Body of pancreas (tissue), 4 donors: ENCODE results near the gene STX3.

ENCODE experiments used
- CTCF ChIP-seq, 7 experiments: fragments of 450-650 bp in 4 of 7; fragments of 200-600 bp in 3 of 7; sonication (generic) in 3 of 7; IDR thresholded peaks; one replicate each; pipeline ENCODE4 v1.5.1; 2016 to 2019; ENCODE audit warnings: antibody characterized with exemption in 7 of 7
- POLR2A ChIP-seq, 3 donors: fragments of 450-650 bp; IDR thresholded peaks; one replicate each; pipeline ENCODE4 v1.6.1; 2016; ENCODE audit warnings: antibody characterized with exemption in 3 of 3, mild to moderate bottlenecking in 2 of 3

- TF ChIP-seq CTCF (IDR thresholded peaks at IDR 0.05) (no peak), POLR2A (IDR thresholded peaks at IDR 0.05) (no peak)
These were observed 58.8 kb downstream of the STX3 start for GRCh38 chr11:59814021-59814420.
